ENCODE data around the gene TGFB3. TPM values are rescaled to one million over a fixed set of nuclear protein-coding genes. Genes with fewer than 3 reads are reported as not detected.

Gene TGFB3
- polyA plus RNA-seq, 1 donor (not counting 4 experiments of a cell fraction or from before 2014, with no cell fraction given), result 1.1 TPM

DNA sequence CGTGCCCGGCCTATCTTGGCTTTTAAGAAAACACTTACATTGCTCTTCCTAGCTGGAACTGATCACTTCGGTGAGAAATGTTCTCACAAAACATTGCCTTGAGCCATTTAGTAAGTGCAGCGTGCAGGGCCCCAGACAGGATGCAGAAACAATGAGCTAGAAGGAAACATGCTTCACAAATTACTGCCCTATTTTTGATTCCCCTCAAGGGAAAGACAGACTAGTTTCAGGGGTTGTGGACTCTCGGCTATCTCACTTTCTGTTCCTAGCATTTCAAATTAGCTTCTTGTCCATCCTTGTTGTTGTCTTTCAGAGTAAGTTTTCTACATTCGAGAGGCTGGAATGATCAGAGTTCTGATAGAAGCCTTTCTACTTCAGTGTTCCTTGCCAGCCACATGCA is 21.6 kb downstream of the TGFB3 start:
- no peak overlapping the region for H3K4me3 ChIP-seq (ENCODE audit: control insufficient read depth in 2 of 3, extremely low read depth in 1 of 3, insufficient read depth in 2 of 3, low read depth in 1 of 3, low read length in 3 of 3)
- H2AFZ ChIP-seq (ENCODE audit: control insufficient read depth, low read length), result no peak overlapping the region
- FAIRE-seq (no peak), DNase-seq (ENCODE audit: low read depth, low spot score) (no peak)
- H3K79me2 ChIP-seq (ENCODE audit: control insufficient read depth, insufficient read depth, low read length), result no peaks in the 10 kb centered on the region
- dilution Hi-C loops (cut with MboI; ENCODE audit: extremely low pct_ligation_motif_present, low sequenced_read_pairs), result no loop called here
- no peak overlapping the region for H3K9ac ChIP-seq (ENCODE audit: control insufficient read depth, extremely low read depth, insufficient read depth, low read length)
- TF ChIP-seq, protein P1, sequence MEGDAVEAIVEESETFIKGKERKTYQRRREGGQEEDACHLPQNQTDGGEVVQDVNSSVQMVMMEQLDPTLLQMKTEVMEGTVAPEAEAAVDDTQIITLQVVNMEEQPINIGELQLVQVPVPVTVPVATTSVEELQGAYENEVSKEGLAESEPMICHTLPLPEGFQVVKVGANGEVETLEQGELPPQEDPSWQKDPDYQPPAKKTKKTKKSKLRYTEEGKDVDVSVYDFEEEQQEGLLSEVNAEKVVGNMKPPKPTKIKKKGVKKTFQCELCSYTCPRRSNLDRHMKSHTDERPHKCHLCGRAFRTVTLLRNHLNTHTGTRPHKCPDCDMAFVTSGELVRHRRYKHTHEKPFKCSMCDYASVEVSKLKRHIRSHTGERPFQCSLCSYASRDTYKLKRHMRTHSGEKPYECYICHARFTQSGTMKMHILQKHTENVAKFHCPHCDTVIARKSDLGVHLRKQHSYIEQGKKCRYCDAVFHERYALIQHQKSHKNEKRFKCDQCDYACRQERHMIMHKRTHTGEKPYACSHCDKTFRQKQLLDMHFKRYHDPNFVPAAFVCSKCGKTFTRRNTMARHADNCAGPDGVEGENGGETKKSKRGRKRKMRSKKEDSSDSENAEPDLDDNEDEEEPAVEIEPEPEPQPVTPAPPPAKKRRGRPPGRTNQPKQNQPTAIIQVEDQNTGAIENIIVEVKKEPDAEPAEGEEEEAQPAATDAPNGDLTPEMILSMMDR (optimal IDR thresholded peaks at IDR 0.05 in 1 of 3, IDR thresholded peaks at IDR 0.05 in 1 of 3, conservative IDR thresholded peaks at IDR 0.05 in 1 of 3; ENCODE audit: extremely low read depth in 1 of 3, insufficient read depth in 2 of 3, low read length in 3 of 3), result no peak
- no peak for TF ChIP-seq EZH2 (IDR thresholded peaks at IDR 0.05; ENCODE audit: low read length)
- H3K36me3 ChIP-seq (ENCODE audit: control insufficient read depth in 2 of 2, extremely low read depth in 1 of 2, insufficient read depth in 2 of 2, low read length in 2 of 2), result no peaks in the 10 kb centered on the region
- H3K4me1 ChIP-seq (ENCODE audit: control insufficient read depth, extremely low read depth, insufficient read depth, low read length), result no peaks in the 10 kb centered on the region
- no peaks in the 10 kb centered on the region for H3K9me1 ChIP-seq (ENCODE audit: control insufficient read depth, extremely low read depth, insufficient read depth, low read length)
- H3K27me3 ChIP-seq (ENCODE audit: control insufficient read depth, extremely low read depth, insufficient read depth, low read length), result no peaks in the 10 kb centered on the region
- no peaks in the 10 kb centered on the region for H3K9me3 ChIP-seq (ENCODE audit: control insufficient read depth, low read depth, low read length)
- H3K4me2 ChIP-seq (ENCODE audit: control insufficient read depth, extremely low read depth, insufficient read depth, low read depth, low read length), result no peak overlapping the region
- no peaks in the 10 kb centered on the region for H4K20me1 ChIP-seq (ENCODE audit: control insufficient read depth, extremely low read depth, insufficient read depth, low read length)
- H3K27ac ChIP-seq (ENCODE audit: control insufficient read depth, insufficient read depth, low read length), result no peak overlapping the region

DNA sequence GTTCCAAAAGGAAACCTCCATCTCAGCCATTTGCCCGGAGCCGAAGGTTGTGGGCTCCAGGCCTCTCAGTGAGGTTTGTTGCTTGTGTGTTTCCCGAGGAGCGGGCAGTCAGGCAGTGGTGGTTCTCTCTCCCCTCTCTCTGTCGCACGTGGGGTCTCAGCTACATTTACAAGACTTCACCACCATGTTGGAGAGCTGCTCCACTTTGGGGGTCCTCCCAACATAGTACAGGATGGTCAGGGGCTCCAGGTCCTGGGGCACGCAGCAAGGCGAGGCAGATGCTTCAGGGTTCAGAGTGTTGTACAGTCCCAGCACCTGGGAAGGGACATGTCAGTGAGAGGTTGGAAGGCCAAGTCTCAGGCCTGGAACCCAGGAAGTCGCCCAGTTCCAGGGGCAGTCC is 22.8 kb downstream of the TGFB3 start:
- Histone ChIP-seq H3K27me3 (ENCODE audit: control insufficient read depth, extremely low read depth, insufficient read depth, low read length) (no peaks in the 10 kb centered on the region), H3K4me1 (ENCODE audit: control insufficient read depth, extremely low read depth, insufficient read depth, low read length) (no peaks in the 10 kb centered on the region), H3K4me3 (ENCODE audit: control insufficient read depth in 2 of 3, extremely low read depth in 1 of 3, insufficient read depth in 2 of 3, low read depth in 1 of 3, low read length in 3 of 3) (no peak overlapping the region), H3K9ac (ENCODE audit: control insufficient read depth, extremely low read depth, insufficient read depth, low read length) (no peak overlapping the region), H3K4me2 (ENCODE audit: control insufficient read depth, extremely low read depth, insufficient read depth, low read depth, low read length) (no peak overlapping the region), H3K79me2 (ENCODE audit: control insufficient read depth, insufficient read depth, low read length) (no peaks in the 10 kb centered on the region), H2AFZ (ENCODE audit: control insufficient read depth, low read length) (no peak overlapping the region), H4K20me1 (ENCODE audit: control insufficient read depth, extremely low read depth, insufficient read depth, low read length) (no peaks in the 10 kb centered on the region), H3K9me3 (ENCODE audit: control insufficient read depth, low read depth, low read length) (no peaks in the 10 kb centered on the region), H3K27ac (ENCODE audit: control insufficient read depth, insufficient read depth, low read length) (no peak overlapping the region), H3K36me3 (ENCODE audit: control insufficient read depth in 2 of 2, extremely low read depth in 1 of 2, insufficient read depth in 2 of 2, low read length in 2 of 2) (no peaks in the 10 kb centered on the region), H3K9me1 (ENCODE audit: control insufficient read depth, extremely low read depth, insufficient read depth, low read length) (no peaks in the 10 kb centered on the region)
- no peak for TF ChIP-seq EZH2 (IDR thresholded peaks at IDR 0.05; ENCODE audit: low read length)
- TF ChIP-seq, protein P1 (optimal IDR thresholded peaks at IDR 0.05 in 1 of 3, IDR thresholded peaks at IDR 0.05 in 1 of 3, conservative IDR thresholded peaks at IDR 0.05 in 1 of 3; ENCODE audit: extremely low read depth in 1 of 3, insufficient read depth in 2 of 3, low read length in 3 of 3), result no peak
- dilution Hi-C loops (cut with MboI; ENCODE audit: extremely low pct_ligation_motif_present, low sequenced_read_pairs), result no loop called here
- DNase-seq (ENCODE audit: low read depth, low spot score), result no peak
- no peak for FAIRE-seq
